ENCODE measurements around the gene TNFSF4. TPM values are rescaled to one million over a fixed set of nuclear protein-coding genes. Genes with fewer than 3 reads are reported as not detected.
A peak's percentile ranks its signal among the peaks of the same experiment; 100 is the strongest.
"Not testable (repeated sequence)": the region's sequence is repeated elsewhere in the genome, so short reads cannot be mapped to it uniquely, and the experiment has no call there.

TNFSF4 gene
- total RNA-seq: 4.3 and 8.7 TPM in 2 replicates
- polyA plus RNA-seq (2012): 30.0 TPM

GRCh38 chr1:173206816-173207568, at the start of gene TNFSF4:
TSS of gene TNFSF4 (minus strand) at chr1:173207331. CDS start at chr1:173207176, 155 bp downstream.
- peak; percentile 71 for DNase-seq (ENCODE audit: low read depth)

- DNase-seq (ENCODE audit: low read depth): peak; percentile 47
These were observed 48.2 kb upstream of the TNFSF4 start for GRCh38 chr1:173255214-173255813.

- DNase-seq (ENCODE audit: low read depth): peak; percentile 57
These were observed 45.9 kb upstream of the TNFSF4 start for GRCh38 chr1:173253046-173253445.

GRCh38 chr1:173249349-173249748, 42.2 kb upstream of the TNFSF4 start:
- peak; percentile 45 for DNase-seq (ENCODE audit: low read depth)

- no peak for DNase-seq (ENCODE audit: low read depth)
These were observed 41.3 kb upstream of the TNFSF4 start for GRCh38 chr1:173248247-173248940.

GRCh38 chr1:173245892-173246291, 38.8 kb upstream of the TNFSF4 start:
- DNase-seq (ENCODE audit: low read depth): no peak

- no peak for DNase-seq (ENCODE audit: low read depth)
These were observed 36.2 kb upstream of the TNFSF4 start for GRCh38 chr1:173243300-173243699.

GRCh38 chr1:173241528-173242347, 34.6 kb upstream of the TNFSF4 start:
- no peak for DNase-seq (ENCODE audit: low read depth)

GRCh38 chr1:173240609-173241008, 33.5 kb upstream of the TNFSF4 start:
- DNase-seq (ENCODE audit: low read depth): no peak

- no peak for DNase-seq (ENCODE audit: low read depth)
These were observed 31.9 kb upstream of the TNFSF4 start for GRCh38 chr1:173239058-173239457.

- no peak for DNase-seq (ENCODE audit: low read depth)
These were observed 27.8 kb upstream of the TNFSF4 start for GRCh38 chr1:173234899-173235298.

GRCh38 chr1:173234434-173234833, 27.3 kb upstream of the TNFSF4 start:
- not testable (repeated sequence) for DNase-seq (ENCODE audit: low read depth)

GRCh38 chr1:173229031-173229430, 21.9 kb upstream of the TNFSF4 start:
- DNase-seq (ENCODE audit: low read depth): not testable (repeated sequence)

- DNase-seq (ENCODE audit: low read depth): no peak
These were observed 17.8 kb upstream of the TNFSF4 start for GRCh38 chr1:173224949-173225348.

- no peak for DNase-seq (ENCODE audit: low read depth)
These were observed 17.3 kb upstream of the TNFSF4 start for GRCh38 chr1:173224280-173224892.

GRCh38 chr1:173223031-173223380, 15.9 kb upstream of the TNFSF4 start:
- no peak for DNase-seq (ENCODE audit: low read depth)

- DNase-seq (ENCODE audit: low read depth): no peak
These were observed 15.3 kb upstream of the TNFSF4 start for GRCh38 chr1:173222149-173223030.

- DNase-seq (ENCODE audit: low read depth): no peak
These were observed 13.0 kb upstream of the TNFSF4 start for GRCh38 chr1:173220157-173220556.

- DNase-seq (ENCODE audit: low read depth): no peak
These were observed 6.5 kb upstream of the TNFSF4 start for GRCh38 chr1:173213665-173214064.

- DNase-seq (ENCODE audit: low read depth): no peak
These were observed 5.9 kb upstream of the TNFSF4 start for GRCh38 chr1:173212952-173213491.

Data from myocyte (in vitro differentiated cells).